COR-L47 (cell line): ENCODE measurements around the gene TENT4A.
"Not testable (repeated sequence)": the region's sequence is repeated elsewhere in the genome, so short reads cannot be mapped to it uniquely, and the experiment has no call there.

Experiments used
- DNase-seq: peaks from one replicate; lab custom pipeline; 2025; lab: John Stamatoyannopoulos, UW

TENT4A gene

DNA sequence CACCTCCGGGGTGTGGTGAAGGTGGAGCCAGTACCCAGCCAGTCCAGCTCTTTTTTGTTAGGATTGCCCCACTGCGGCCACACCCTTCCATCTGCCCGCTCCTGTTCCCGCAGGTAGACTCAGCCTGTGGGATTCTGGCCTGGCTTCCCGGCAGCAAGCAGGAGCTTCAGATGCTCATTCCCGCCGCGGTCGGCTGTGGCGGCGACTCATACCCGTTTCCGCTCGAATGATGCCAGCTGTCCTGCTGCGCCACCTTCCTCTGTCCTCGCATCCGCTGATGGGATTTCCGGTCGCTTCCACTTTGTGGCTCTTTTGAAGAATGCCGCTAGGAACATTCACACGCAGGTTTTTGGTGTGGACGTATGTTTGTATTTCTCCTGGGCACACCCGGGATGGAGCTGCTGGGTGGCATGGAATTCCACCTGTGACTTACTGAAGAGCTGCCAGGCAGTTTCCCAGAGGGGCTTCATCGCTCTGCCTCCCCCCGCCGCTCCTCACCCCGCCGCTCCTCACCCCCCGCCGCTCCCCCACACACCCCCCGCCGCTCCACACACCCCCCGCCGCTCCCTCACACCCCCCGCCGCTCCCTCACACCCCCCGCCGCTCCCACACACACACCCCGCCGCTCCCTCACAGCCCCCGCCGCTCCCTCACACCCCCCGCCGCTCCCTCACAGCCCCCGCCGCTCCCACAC, 60.3 kb downstream of the TENT4A start:
- peak; percentile 71 for DNase-seq

DNA sequence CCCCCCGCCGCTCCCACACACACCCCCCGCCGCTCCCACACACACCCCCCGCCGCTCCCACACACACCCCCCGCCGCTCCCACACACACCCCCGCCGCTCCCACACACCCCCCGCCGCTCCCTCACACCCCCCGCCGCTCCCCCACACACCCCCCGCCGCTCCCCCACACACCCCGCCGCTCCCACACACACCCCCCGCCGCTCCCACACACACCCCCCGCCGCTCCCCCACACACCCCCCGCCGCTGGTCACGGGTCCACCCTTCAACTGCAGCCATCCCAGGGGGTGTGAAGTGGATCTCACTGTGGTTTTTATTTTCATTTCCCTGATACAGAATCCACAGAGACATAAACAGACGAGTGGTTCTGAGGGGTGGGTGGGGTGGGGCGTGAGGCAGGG, 61.0 kb downstream of the TENT4A start:
- not testable (repeated sequence) for DNase-seq

DNA sequence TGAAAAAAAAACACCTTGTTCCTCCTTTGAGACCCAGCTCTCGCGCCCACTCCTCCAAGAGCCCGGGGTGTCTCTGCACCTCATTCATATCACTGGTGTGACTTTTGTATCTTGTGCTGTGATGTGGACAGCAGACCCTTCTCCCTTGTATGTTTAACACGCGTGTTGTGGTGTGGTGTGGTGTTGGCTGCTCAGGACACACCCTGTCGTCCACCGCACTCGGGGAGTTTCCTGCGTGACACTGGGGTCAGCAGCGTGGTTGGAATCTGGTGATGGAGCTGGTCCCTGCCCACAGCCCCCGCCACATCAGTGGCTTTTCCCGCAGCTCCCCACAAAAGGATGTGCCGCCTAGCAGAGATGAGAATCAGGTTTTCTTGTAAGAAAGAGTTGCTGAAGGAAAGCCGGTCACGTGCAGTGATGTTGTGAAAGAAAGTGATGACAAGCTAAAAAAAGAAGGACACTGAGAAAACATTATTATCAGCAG, 61.5 kb downstream of the TENT4A start:
- DNase-seq = no peak

DNA sequence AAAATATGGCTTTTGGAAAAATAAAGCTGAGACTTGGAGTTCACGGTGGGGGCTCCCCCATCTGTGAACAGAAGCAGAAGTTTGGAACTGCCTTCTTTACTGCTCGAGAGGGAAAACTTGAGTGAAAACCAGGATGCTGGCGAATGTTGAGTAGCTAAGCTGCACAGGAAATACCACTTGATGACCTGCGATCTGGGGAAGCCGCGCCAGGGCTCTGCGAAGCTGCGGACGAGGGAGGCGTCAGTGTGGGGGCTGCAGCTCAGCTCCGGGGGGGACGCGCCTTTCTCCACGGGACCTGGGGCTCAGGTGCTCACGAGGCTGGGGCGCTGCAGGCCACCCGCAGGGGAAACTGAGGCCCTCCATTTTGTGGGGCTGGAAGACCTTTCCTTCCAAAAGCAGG, 62.3 kb downstream of the TENT4A start:
- no peak for DNase-seq

DNA sequence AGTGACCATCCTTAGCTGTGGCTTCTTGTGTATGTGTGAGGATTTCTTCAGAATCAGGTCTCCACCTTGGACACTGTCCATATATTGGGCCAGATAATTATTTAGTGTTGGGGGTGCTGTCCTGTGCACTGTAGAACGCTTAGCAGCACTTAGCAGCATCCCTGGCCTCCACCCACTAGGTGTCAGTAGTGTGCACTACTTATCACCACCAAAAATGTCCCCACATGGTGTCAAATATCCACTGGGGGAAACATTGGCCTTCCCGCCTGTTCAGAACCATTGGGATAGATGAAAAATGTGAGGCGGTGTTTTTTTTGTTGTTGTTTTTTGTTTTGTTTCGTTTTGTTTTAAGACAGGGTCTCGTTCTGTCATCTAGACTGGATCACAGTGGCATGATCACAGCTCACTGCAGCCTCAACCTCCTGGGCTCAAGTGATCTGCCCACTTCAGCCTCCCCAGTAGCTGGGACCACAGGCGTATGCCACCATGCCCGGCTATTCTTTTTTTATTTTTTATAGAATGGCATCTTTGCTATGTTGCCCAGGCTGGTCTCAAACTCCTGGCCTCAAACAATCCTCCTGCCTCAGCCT, 67.7 kb downstream of the TENT4A start:
- peak; percentile 39 for DNase-seq

DNA sequence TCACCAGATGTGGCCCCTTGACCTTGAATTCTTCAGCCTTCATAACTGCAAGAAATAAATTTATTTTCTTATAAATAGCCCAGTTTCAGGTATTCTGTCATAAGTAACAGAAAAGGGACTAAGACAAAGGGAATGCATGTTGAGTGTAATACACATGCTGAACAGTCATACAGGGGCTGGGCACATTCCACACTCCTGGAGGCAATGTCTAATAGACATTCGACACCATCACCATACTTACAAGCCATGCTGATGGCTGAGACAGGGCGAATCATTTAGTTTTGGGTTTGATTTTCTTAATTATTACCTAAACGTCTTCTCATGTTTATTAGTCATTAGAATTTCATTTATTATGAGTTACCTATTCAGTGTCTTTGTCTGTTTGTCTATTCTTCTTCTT, 68.5 kb downstream of the TENT4A start:
- DNase-seq = no peak

DNA sequence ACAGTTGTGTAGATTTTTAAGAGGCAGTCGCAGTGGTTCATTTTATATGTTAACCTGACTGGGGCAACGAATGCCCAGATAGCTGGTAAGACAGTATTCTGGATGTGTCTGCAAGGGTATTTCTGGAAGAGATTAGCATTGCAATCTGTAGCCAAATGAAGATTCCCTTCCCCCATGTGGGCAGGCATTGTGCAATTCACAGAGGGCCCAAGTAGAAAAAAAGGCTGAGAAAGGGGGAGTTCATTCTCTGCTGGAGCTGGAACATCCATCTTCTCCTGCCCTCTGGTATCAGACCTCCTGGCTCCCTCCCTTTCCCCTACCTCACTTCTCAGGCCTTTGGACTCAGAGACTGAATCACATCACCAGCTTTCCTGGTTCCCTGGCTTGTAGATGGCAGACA, 70.6 kb downstream of the TENT4A start:
- DNase-seq = no peak

DNA sequence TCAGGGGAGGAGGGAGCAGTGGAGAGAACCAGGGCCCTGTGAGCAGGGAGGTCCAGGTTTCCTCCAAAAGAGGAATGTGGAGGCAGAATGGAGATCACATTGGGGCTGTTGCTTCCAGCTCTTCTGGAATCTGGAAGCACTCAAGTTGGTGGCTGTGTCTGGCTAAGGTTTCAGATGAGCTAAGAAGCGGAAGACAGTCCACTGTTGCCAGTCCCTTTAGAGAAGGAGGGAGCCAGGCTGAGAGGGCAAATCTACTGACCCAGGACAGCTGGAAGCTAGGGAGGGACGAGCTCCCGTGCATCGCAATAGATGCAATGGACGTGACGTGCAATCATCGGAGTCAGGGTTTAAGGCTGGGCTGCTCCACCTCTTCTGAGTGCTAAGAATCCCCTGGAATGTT, 71.2 kb downstream of the TENT4A start:
- DNase-seq = no peak

DNA sequence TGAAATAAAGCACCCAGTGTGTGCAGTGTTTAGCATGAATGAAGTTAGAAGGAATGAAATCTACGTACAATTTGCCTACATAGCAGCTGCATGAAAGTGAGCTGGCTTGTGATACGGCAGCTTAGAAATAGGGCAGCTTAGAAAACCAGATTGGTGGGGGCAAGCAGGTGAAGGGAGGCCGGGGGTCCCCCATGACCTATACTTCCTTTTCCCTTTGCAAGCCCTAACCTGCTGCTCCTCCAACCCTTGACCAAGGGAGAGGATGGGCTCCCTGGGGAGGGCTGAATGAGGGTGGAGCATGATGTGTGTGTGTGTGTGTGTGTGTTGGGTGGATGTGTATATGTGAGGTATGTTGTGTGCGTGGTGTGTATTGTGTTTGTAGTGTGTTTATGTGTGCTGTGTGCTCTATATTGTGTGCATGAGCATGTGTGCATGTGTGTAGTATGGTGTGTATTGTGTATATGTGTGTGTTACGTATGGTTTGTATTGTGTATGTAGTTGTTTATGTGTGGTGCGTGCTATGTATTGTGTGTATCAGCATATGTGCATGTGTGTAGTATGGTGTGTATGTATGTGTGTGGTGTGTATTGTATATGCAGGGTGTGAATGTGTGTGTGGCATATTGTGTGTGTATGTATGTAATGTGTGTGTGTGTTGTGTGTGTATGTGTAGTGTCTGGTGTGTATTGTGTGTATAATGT, 72.1 kb downstream of the TENT4A start:
- no peak for DNase-seq

DNA sequence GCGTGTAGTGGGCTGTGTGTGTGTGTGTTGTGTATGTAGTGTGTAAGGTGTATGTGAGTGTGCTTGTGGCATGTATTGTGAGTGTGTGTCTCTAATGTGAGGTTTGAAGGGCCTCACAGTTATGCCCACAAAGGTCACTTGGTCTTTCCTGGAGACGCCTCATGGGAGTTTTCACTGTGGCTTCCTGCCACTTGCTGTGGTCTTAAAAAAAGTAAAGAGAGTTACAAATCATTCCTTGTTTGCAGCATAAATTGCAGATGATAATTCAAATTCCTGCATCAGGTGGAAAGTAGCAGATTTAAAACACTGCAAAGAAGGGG, 72.6 kb downstream of the TENT4A start:
- DNase-seq = no peak

DNA sequence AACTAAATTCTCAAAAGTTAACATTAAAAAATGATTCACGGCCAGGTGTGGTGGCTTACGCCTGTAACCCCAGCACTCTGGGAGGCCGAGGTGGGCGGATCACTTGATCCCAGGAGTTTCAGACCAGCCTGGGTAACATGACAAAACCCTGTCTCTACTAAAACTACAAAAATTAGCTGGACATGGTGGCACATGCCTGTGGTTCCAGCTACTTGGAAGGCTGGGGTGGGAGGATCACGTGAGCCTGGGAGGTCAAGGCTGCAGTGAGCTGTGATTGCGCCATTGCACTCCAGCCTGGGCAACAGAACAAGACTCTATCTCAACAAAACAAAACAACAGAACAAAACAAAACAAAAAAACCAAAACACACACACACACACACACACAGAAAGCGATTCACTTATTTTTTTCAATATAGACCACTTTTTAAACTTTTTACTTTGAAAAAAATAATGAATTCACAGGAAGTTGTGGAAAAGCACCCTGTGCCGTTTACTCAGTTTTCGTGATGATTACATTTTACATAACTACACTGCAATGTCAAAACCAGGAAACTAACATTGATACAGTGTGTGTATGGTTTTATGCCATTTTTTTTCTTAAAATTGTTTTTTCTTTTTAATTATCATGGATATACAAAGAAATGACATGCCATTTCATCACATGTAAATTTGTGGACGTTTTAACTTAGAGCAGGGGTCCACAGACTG, 73.7 kb downstream of the TENT4A start:
- DNase-seq = no peak

DNA sequence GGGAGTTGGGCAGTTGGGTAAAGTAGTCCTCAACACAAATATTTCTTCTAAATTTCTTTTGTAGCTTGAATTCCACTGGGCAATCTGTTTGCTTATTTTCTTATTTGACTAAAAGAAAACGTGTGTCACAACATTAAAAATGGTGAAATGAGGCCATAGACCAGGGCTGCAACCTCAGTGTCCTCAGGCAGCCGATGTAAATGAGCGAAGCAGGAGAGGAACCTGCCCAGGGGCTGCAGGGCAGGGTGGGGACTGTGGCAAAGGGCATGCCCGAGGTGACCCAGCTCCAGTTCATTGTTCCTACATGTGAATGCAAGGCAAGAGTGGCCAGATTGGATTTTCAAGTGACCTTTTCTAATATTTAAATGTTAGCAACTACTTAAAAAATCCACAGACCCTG, 74.7 kb downstream of the TENT4A start:
- DNase-seq = no peak

DNA sequence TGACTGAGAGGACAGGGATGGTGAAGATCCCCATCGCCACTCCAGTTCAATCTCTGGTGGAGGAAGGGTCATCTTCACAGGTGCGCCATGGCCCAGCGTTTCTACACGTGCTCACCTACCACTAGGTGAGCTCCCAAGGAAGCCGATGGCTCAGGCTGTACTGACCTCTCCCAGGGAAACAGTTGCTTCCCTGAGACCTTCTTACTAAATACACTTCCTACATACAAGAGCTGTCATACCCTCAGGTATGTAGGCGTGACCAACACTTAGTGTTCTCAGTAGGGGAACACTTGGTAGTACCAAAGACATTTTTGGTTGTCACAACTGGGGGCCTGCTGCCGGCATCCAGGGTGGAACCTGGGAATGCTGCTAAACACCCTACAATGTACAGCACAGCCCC, 75.2 kb downstream of the TENT4A start:
- DNase-seq = no peak

DNA sequence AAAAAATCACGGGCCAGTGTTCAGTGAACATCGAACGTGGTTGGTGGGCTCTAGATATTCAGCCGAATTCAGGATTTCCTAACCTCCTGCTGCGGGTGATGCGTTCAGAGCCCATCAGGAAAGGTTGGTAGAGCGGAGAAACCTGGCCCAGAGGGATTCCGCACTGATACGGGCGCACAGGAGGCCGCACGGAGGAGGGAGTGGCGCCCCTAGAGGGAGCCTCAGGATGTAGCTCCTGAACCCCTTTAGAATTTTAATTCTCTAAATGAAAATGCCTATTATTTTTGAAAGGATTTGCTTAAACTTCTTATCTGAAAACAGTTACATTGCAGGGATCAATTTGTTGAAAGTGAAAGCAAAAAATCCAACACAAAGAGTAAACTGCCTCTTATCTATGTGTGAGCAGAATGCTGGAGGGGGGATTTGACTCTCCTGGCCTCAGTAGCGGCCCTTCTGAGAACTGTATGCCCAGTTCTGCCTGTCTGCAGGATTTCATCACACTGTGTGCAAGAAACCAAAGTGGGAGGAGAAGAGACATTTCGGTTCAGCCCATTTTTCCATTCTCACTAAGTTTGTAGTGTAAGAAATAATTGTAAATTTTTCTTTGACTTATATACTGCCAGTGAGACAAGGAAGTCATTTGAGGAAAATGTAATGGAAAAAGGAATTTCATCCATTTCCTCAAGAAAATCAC, 75.9 kb downstream of the TENT4A start:
- DNase-seq = no peak

DNA sequence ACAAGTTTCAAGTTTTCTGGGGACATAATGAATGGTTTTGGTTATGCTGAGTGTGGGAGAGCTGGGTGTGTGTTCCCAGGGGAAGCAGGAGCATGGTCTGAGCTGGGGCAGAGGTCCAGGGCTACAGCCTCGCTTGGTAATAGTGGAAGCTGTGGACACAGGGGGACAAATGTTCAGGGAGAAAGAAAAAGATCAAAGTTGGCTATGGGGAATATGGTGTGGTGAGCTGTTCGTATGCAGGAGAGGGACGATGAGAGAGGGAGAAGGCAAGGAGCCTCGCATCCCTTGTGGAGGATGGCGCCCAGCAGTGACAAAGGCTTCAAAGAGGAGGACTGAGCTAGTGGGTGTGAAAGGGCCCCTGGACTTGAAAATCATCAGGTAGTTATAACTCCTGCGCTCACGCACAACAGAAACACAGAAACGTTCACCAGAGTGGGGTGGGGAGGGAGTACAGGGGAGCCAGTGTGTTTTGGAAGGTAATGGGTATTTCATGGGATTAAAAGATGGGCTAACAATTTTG, 77.2 kb downstream of the TENT4A start:
- no peak for DNase-seq

DNA sequence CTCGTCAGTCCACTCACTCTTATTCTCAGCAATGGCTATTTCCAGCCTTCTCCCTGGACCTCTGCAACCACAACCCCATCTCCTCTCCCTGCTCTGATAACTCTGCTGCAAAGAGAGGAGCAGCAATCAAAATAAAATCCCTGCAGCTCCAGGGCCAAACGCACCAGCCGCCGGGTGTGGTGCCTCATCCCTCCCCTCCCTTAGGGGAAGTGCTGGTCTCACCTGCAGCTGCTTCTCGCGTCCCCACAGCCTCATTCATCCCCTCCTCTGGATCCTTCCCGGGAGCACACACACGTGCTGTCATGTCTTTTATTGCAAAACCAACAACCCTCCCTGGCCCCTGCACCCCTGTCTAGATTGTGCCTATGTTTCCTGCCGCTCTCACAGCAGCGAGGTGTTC, 77.8 kb downstream of the TENT4A start:
- DNase-seq = no peak

DNA sequence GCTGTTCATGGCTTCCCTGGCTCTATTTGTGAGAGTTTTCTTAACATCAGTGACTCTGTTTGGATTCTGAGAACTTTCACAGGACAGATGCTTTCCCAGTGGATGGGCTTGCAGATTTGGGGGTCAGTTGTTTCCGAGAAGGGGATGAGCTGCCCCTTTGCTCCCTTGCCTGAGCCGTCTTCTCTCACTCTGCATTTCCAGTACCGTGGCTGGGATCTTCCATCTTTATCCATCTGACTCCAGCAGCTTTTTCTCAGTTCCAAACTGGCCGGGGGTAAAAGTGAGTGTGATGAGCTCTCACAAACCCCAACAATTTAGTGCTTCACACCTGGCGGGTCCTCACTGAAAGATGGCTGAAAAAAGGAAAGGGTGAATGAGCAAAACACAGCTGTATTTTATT, 79.1 kb downstream of the TENT4A start:
- no peak for DNase-seq

DNA sequence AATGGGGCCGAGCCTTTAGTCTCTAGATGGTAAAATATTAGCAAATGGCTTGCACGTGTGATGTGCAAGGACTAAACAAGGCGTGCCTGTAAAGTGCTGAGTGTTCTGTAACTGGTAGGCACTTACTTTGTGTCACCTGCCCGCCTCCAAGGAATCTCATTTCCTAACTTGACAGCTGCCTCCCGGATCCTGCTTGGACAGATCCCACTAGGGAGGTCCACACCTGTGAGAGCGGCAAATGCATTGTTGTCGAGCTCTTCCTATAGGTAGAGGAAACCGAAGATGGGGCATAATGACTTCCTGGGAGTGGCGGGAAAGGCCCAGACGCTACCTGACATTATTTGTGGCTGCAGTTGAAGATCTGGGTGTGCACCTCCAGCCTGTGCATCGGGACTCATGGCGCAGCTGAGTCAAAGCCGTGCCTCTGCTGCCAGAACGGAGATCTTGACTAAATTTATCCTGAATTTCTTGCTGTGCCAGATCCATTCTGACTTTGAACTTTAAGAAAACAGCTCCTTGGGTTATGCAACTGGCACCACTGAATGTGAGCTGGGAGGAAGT, 79.8 kb downstream of the TENT4A start:
- no peak for DNase-seq

DNA sequence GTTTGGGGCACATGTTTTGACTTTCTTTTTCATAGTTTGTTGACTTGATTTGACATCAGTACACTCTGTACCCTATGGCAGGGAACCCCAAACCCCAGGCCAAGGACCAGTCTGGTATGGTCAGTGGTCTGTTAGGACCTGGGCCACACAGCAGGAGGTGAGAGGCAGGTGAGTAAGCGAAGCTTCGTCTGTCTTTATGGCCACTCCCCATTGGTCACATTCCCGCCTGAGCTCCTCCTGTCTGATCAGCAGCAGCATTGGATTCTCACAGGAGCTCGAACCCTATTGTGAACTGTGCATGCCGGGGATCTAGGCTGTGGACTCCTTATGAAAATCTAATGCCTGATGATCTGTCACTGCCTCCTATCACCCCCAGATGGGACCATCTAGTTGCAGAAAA, 88.0 kb downstream of the TENT4A start:
- no peak for DNase-seq

DNA sequence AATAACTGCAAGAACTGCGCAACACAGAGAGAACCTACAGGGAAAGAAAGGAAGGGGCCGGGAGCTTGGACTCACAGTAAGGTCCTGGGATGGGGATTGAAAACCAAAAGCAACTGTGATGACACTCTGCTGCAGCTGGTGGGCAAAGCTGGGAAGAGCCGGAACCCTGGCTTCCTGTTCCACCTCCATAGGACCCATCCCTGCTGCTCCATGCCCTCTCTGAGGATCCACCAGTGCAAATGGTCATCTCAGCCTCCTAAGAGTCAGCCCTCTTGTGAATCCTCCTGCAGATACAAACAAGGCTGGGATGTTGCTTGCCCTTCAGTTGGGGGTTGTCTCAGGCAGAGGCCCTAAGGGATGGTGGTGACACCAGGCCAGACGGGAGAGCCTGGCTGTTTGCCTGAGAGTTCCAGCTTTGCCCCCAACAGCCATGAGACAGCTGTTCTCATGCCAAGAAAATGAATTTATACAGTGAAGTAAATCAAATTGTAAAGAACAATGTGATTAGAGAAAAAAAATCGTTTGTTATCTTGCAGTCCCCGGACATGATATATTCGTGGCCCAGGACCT, 90.8 kb downstream of the TENT4A start:
- no peak for DNase-seq

DNA sequence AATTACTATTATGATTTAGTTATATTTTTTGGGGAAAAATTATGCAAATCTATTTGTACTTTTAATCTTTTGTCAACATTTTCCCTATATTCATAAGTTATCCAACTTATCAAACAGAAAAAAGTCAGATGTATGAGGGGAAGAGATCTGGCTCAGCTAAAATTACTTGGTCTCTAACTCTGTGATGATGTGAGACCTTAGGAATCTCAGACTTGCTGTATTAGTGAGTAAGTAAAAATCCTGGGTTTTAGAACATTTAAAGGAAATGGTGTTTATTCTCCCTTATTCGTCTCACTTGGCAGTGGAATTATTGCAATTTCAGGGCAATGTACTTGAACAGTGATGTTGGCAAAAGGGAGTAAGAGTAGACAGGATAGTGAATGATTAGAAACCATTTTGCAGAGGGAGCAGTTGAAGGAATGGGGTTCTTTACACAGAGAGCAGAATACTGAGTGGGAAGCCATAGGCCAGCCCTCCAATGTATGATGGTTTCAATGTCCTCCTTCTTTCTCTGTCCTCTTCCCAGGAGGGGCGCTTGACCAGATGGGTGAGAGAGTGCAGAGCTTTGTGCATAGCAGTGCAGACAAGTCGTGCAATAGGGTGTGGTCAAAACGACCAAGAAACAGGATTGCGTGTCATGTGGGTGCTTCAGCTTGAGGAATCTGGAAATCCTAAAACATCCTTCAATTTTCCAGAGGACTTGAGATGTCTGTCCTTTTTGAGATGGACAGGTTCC, 91.7 kb downstream of the TENT4A start:
- DNase-seq = no peak
